ENCODE results near the gene IQUB. TPM values are rescaled to one million over a fixed set of nuclear protein-coding genes. Genes with fewer than 3 reads are reported as not detected.

IQUB gene
- polyA plus RNA-seq, 1 donor from 2014 or later, result 0.41 TPM

GRCh38 chr7:123502201-123502600 lies 32.2 kb downstream of the IQUB start:
- H2AFZ ChIP-seq (ENCODE audit: low read depth, low read length), result no peak overlapping the region
- H3K27me3 ChIP-seq (ENCODE audit: insufficient read depth, low read depth, low read length), result no peaks in the 10 kb centered on the region
- no peak overlapping the region for H3K27ac ChIP-seq (ENCODE audit: low read length)
- no peaks in the 10 kb centered on the region for H4K20me1 ChIP-seq (ENCODE audit: insufficient read depth)
- H3K9ac ChIP-seq (ENCODE audit: low read length), result no peak overlapping the region
- H3K79me2 ChIP-seq (replicated peaks; ENCODE audit: insufficient read depth, low read length), result no peaks in the 10 kb centered on the region
- H3K36me3 ChIP-seq (ENCODE audit: insufficient read depth, low read length), result no peaks in the 10 kb centered on the region
- TF ChIP-seq SMC3 (conservative IDR thresholded peaks at IDR 0.05; ENCODE audit: poor library complexity), result no peak
- H3K9me3 ChIP-seq (ENCODE audit: low read length), result no peaks in the 10 kb centered on the region
- no peaks in the 10 kb centered on the region for H3F3A ChIP-seq (ENCODE audit: insufficient read depth, low read length, poor library complexity, severe bottlenecking)
- no peak overlapping the region for H3K4me3 ChIP-seq (ENCODE audit: low read length)
- no peaks in the 10 kb centered on the region for H3K9me2 ChIP-seq (ENCODE audit: insufficient read depth, low read length)
- no peak overlapping the region for H3K4me2 ChIP-seq (ENCODE audit: low read length)

DNA sequence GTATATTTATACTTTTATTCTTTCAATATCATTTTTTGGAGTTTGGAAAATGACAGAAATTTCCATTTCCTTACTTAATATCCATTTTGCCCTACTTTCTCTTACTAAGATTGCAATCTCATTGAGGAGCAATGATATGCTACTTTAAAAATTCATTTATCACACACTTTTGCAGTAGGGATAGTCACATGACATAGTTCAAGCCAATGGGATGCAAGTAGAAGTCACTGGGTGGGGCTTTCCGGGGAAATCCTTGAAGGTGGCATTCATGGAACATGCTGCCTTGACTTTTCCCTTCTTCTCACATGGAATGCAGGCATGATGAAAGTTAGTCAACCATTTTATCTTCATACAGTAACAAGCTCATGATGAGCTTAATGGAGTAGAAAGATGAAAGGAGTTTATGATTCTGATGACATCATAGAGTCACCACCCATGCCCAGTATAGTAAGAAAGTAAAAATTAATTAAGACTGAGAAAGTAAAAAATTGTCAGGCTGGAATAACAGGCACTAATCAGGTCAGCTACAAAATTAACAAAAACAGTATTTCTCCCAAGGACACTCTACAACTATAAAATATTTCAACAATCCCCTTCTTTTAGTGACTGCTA lies 33.4 kb downstream of the IQUB start:
- Histone ChIP-seq H3K9me2 (ENCODE audit: insufficient read depth, low read length) (no peaks in the 10 kb centered on the region), H3K36me3 (ENCODE audit: insufficient read depth, low read length) (no peaks in the 10 kb centered on the region), H3K9ac (ENCODE audit: low read length) (no peak overlapping the region), H3K27me3 (ENCODE audit: insufficient read depth, low read depth, low read length) (no peaks in the 10 kb centered on the region), H3K79me2 (replicated peaks; ENCODE audit: insufficient read depth, low read length) (no peaks in the 10 kb centered on the region), H3K27ac (ENCODE audit: low read length) (no peak overlapping the region), H4K20me1 (ENCODE audit: insufficient read depth) (no peaks in the 10 kb centered on the region), H3F3A (ENCODE audit: insufficient read depth, low read length, poor library complexity, severe bottlenecking) (no peaks in the 10 kb centered on the region), H3K9me3 (ENCODE audit: low read length) (no peaks in the 10 kb centered on the region), H2AFZ (ENCODE audit: low read depth, low read length) (no peak overlapping the region), H3K4me3 (ENCODE audit: low read length) (no peak overlapping the region), H3K4me2 (ENCODE audit: low read length) (no peak overlapping the region)
- no peak for TF ChIP-seq CTCF (IDR thresholded peaks at IDR 0.05; ENCODE audit: poor library complexity, severe bottlenecking)
- no peak for TF ChIP-seq TAF1 (IDR thresholded peaks at IDR 0.05; ENCODE audit: low read depth)
- TF ChIP-seq RAD21 (conservative IDR thresholded peaks at IDR 0.05), result no peak
- TF ChIP-seq POLR2AphosphoS5 (IDR thresholded peaks at IDR 0.05), result no peak
- no peak for TF ChIP-seq MXI1 (conservative IDR thresholded peaks at IDR 0.05; ENCODE audit: poor library complexity, severe bottlenecking)
- TF ChIP-seq, protein P1, sequence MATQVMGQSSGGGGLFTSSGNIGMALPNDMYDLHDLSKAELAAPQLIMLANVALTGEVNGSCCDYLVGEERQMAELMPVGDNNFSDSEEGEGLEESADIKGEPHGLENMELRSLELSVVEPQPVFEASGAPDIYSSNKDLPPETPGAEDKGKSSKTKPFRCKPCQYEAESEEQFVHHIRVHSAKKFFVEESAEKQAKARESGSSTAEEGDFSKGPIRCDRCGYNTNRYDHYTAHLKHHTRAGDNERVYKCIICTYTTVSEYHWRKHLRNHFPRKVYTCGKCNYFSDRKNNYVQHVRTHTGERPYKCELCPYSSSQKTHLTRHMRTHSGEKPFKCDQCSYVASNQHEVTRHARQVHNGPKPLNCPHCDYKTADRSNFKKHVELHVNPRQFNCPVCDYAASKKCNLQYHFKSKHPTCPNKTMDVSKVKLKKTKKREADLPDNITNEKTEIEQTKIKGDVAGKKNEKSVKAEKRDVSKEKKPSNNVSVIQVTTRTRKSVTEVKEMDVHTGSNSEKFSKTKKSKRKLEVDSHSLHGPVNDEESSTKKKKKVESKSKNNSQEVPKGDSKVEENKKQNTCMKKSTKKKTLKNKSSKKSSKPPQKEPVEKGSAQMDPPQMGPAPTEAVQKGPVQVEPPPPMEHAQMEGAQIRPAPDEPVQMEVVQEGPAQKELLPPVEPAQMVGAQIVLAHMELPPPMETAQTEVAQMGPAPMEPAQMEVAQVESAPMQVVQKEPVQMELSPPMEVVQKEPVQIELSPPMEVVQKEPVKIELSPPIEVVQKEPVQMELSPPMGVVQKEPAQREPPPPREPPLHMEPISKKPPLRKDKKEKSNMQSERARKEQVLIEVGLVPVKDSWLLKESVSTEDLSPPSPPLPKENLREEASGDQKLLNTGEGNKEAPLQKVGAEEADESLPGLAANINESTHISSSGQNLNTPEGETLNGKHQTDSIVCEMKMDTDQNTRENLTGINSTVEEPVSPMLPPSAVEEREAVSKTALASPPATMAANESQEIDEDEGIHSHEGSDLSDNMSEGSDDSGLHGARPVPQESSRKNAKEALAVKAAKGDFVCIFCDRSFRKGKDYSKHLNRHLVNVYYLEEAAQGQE (IDR thresholded peaks at IDR 0.05; ENCODE audit: borderline replicate concordance), result no peak
- TF ChIP-seq EP300 (conservative IDR thresholded peaks at IDR 0.05; ENCODE audit: poor library complexity, severe bottlenecking), result no peak
- no peak for TF ChIP-seq EZH2 (IDR thresholded peaks at IDR 0.05; ENCODE audit: borderline replicate concordance, insufficient read depth, low read length, poor library complexity, severe bottlenecking)
